ENCODE measurements around the gene ILDR2.

The ILDR2 gene

DNA sequence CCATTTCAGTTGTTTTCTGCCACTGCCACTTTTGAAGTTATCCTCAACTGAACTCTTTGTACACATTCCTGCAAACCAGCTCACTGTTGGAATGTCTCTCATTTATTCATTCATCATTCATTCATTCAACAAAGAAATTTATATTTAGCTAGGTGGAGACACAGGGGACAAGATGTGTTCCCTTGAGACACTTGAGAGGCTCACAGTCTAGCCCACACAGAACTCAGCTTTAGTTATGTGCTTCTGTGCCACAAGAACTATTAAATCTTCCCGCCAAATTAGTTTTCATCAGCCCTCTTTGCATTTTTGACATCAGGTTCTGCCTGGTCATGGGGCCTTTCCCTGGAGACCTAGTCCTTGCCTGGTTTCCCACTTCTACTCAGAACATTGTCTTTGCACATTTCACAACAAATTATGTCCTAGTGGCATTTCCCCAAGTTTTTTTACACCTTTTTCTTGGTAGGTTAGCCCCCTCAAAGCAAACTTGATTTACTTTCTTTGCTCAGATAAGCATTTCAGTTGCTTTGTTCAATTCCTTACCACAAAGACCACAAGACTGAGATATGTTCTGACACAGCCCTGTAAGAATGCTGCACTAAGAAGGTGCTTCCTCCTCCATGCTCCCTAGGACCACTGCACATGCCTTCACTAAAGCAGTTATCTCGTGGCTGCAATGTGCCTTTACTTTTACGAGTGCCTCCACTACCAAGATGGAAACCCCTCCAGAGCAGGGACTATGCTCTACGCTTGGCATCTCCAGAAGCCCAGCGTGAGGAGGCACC, 31.0 kb downstream of the ILDR2 start:
- TF ChIP-seq, protein P1, sequence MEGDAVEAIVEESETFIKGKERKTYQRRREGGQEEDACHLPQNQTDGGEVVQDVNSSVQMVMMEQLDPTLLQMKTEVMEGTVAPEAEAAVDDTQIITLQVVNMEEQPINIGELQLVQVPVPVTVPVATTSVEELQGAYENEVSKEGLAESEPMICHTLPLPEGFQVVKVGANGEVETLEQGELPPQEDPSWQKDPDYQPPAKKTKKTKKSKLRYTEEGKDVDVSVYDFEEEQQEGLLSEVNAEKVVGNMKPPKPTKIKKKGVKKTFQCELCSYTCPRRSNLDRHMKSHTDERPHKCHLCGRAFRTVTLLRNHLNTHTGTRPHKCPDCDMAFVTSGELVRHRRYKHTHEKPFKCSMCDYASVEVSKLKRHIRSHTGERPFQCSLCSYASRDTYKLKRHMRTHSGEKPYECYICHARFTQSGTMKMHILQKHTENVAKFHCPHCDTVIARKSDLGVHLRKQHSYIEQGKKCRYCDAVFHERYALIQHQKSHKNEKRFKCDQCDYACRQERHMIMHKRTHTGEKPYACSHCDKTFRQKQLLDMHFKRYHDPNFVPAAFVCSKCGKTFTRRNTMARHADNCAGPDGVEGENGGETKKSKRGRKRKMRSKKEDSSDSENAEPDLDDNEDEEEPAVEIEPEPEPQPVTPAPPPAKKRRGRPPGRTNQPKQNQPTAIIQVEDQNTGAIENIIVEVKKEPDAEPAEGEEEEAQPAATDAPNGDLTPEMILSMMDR (IDR thresholded peaks at IDR 0.05; ENCODE audit: low read depth, low read length, missing control alignments) = no peak
- no peak for DNase-seq (ENCODE audit: low read depth)
- no peak overlapping the region for H3K4me3 ChIP-seq (ENCODE audit: low read depth, low read length)

DNA sequence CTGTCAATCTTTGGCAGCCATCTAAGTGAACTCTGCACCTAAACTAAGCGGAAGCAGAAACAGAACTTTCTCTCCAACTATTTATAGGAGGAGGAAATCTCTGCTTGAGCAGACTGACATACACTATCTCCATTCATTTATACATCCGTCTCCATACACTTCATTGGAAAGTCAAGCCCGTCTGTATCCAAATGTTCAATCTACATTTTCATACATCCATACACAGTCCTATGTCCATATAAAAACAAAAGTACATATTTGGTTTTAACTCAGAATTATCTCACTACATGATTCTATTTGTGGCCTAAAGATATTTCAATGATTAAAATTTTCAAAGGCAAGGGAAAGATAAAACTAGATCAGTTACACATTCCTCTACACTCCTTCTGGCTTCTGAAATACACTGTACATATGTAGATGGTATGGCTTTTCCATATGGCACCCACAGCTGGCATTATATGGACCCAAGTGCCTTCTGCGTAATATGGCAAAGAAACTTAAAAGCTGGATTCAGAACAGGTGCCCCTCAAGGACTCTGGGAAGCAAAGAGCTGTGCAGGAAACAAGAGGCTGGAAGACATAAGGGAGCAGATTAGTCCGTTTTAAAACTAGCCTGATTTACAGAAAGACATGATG, 35.5 kb downstream of the ILDR2 start:
- DNase-seq (ENCODE audit: low read depth) = no peak
- TF ChIP-seq, protein P1 (IDR thresholded peaks at IDR 0.05; ENCODE audit: low read depth, low read length, missing control alignments) = no peak
- no peak overlapping the region for H3K4me3 ChIP-seq (ENCODE audit: low read depth, low read length)

DNA sequence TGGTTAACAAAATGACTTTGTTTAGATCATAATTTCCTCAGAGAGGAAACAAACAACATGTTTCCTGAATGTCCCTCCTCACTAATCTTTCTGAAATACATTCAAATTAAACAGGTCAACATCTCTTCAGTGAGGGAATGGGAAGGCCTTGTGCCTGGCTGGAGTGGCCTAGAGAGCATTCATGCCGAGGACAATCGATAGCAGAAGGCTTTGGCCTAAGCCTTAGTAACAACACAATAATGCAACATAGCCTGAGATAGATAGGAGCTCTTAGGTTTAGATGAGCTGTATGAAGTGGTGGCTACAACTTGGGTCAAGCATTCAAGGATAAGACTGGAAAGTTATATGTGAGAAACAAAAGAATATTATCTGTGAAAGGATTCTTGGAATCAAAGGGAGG, 37.4 kb downstream of the ILDR2 start:
- TF ChIP-seq, protein P1 (IDR thresholded peaks at IDR 0.05; ENCODE audit: low read depth, low read length, missing control alignments) = no peak
- DNase-seq (ENCODE audit: low read depth) = no peak
- no peak overlapping the region for H3K4me3 ChIP-seq (ENCODE audit: low read depth, low read length)

DNA sequence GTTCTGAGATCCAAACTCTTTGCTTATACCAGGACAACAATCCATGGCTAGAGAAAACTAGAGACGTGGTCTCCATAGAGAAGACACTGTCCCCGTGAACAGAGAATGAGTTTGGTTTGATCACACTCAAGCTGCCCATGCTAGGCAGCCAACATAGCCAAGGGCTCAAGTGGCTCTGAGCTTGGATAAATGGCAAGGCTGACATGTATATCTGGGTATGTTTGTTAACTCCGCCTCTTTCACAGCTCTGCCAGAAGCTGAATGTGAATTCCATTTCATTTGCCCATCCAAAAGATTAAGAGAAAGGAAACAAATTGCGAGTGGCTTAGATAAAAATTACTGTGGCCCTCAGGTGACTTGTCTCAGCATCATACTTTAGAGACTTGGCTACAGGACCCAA, 38.0 kb downstream of the ILDR2 start:
- no peak overlapping the region for H3K4me3 ChIP-seq (ENCODE audit: low read depth, low read length)
- DNase-seq (ENCODE audit: low read depth) = no peak
- TF ChIP-seq, protein P1 (IDR thresholded peaks at IDR 0.05; ENCODE audit: low read depth, low read length, missing control alignments) = no peak

DNA sequence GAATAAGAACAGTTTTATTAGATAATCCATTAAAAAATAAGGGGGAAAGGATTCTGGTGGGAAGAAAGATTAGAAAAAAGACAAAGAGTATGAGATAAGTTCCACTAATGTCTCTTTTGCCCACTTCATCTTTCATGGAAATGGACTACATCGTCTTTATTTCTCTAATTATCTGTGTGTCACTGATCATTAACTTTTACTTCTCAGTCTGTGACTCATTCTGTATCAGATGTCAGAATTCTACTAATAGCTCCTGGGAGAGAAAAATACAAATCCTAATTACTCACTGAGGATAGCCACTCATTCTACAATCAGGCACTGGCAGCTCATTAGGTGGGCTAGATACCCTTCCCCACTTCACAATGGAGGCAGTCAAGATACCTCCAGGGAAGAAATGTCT, 41.7 kb downstream of the ILDR2 start:
- TF ChIP-seq, protein P1 (IDR thresholded peaks at IDR 0.05; ENCODE audit: low read depth, low read length, missing control alignments) = no peak
- no peak for DNase-seq (ENCODE audit: low read depth)
- no peak overlapping the region for H3K4me3 ChIP-seq (ENCODE audit: low read depth, low read length)

DNA sequence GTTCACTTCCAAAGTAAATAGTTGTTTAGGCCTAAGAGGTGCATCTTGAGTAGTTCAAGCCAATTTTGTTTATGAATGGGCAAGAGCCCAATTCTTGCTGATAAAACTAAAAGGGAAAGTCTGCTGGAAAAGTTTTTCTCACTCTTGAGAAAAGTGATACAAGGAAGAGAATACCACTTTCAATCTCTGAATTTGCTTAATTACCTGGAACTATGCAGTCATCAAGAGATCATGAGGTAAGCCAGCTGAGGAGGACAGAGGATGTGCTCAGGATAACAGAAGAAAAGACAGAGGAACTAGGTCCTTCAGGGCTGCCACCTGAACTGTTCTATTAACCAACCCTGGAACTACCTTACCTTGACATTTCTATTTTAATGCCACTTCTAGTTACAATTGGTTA, 42.2 kb downstream of the ILDR2 start:
- TF ChIP-seq, protein P1 (IDR thresholded peaks at IDR 0.05; ENCODE audit: low read depth, low read length, missing control alignments) = no peak
- no peak overlapping the region for H3K4me3 ChIP-seq (ENCODE audit: low read depth, low read length)
- DNase-seq (ENCODE audit: low read depth) = no peak
